H1 (cell line): ENCODE measurements around the gene CFAP97D2. TPM values are rescaled to one million over a fixed set of nuclear protein-coding genes. Genes with fewer than 3 reads are reported as not detected.

Source experiments
- CTCF ChIA-PET: fragments of 300-600 bp; sonication (Branson Sonifier 250); formaldehyde crosslinking; loops from one replicate; lab custom pipeline; 2021; ENCODE audit not compliant: partially characterized antibody; lab: Charles Lee
- POLR2A ChIA-PET: fragments of 300-600 bp; sonication (Branson Sonifier 250); formaldehyde crosslinking; loops from one replicate; lab custom pipeline; 2021; ENCODE audit warnings: inconsistent platforms; ENCODE audit not compliant: partially characterized antibody; lab: Charles Lee
- DNase-seq, 2 experiments: peaks; one replicate each; pipeline versions ENCODE4 v3.0.0 to v3.0.0-alpha.2; 2010 to 2022; ENCODE audit warnings: low spot score in 2 of 2, low read depth in 1 of 2, mixed read lengths in 1 of 2
- FAIRE-seq: peaks from 2 replicates; lab custom pipeline; 2011; peaks lifted over from hg19 to GRCh38; lab: Jason Lieb, UNC
- H2AFZ ChIP-seq: 2 replicates; pipeline ENCODE4 v1.8.1; 2012; ENCODE audit warnings: low read length, inconsistent platforms
- H2AK5ac ChIP-seq: 2 replicates; pipeline ENCODE4 v1.6.1; 2013; ENCODE audit warnings: low read depth, low read length
- H2BK120ac ChIP-seq: replicated peaks from 2 replicates; pipeline ENCODE3; 2013; ENCODE audit warnings: low read depth, low read length, inconsistent platforms
- H2BK12ac ChIP-seq: 2 replicates; pipeline ENCODE4 v1.6.1; 2013; ENCODE audit warnings: low read depth, low read length
- H2BK15ac ChIP-seq: 2 replicates; pipeline ENCODE4 v1.6.1; 2013; ENCODE audit warnings: low read length
- H2BK20ac ChIP-seq: 2 replicates; pipeline ENCODE4 v1.6.1; 2013; ENCODE audit warnings: low read length
- H2BK5ac ChIP-seq: 2 replicates; pipeline ENCODE4 v1.6.1; 2013; ENCODE audit warnings: low read depth, low read length
- H3K14ac ChIP-seq: 2 replicates; pipeline ENCODE4 v1.6.1; 2013; ENCODE audit warnings: inconsistent platforms; ENCODE audit not compliant: insufficient read length
- H3K18ac ChIP-seq: 2 replicates; pipeline ENCODE4 v1.6.1; 2013; ENCODE audit warnings: low read length; ENCODE audit errors: extremely low read depth
- H3K23ac ChIP-seq: 2 replicates; pipeline ENCODE4 v1.6.1; 2013; ENCODE audit warnings: inconsistent platforms; ENCODE audit not compliant: insufficient read length
- H3K23me2 ChIP-seq: 2 replicates; pipeline ENCODE4 v1.6.1; 2013; ENCODE audit warnings: low read depth, low read length
- H3K27ac ChIP-seq: 2 replicates; pipeline ENCODE4 v1.6.1; 2011; ENCODE audit warnings: low read depth, low read length, inconsistent platforms
- H3K27me3 ChIP-seq, 4 experiments: replicated peaks in 1 of 4; 1 replicate in 1 of 4; 2 replicates in 3 of 4; pipeline versions ENCODE4 v1.6.1 to v1.8.1; 2011 to 2013; ENCODE audit warnings: low read length in 3 of 4, mild to moderate bottlenecking in 3 of 4, inconsistent platforms in 2 of 4, mixed read lengths in 2 of 4, moderate library complexity in 1 of 4; ENCODE audit not compliant: control insufficient read depth in 3 of 4, insufficient read depth in 3 of 4; ENCODE audit errors: extremely low read depth in 1 of 4
- H3K36me3 ChIP-seq, 4 experiments: 2 replicates each; pipeline versions ENCODE4 v1.6.1 to v1.8.1; 2011 to 2013; ENCODE audit warnings: mild to moderate bottlenecking in 4 of 4, low read length in 3 of 4, moderate library complexity in 2 of 4, control low read depth in 1 of 4, inconsistent platforms in 1 of 4; ENCODE audit not compliant: insufficient read depth in 4 of 4, control insufficient read depth in 2 of 4
- H3K4ac ChIP-seq: replicated peaks from 2 replicates; pipeline ENCODE3; 2013; ENCODE audit warnings: low read length, low read depth, mixed read lengths, inconsistent platforms; ENCODE audit not compliant: insufficient read length
- H3K4me1 ChIP-seq, 4 experiments: replicated peaks in 1 of 4; 1 replicate in 1 of 4; 2 replicates in 3 of 4; pipeline versions ENCODE4 v1.6.1 to v1.8.1; 2011 to 2013; ENCODE audit warnings: low read length in 3 of 4, inconsistent platforms in 2 of 4, mixed read lengths in 1 of 4; ENCODE audit not compliant: insufficient read depth in 4 of 4, control insufficient read depth in 3 of 4
- H3K4me2 ChIP-seq, 2 experiments: 2 replicates each; pipeline versions ENCODE4 v1.6.1 to v1.8.1; 2011 to 2013; ENCODE audit warnings: low read depth in 2 of 2, low read length in 2 of 2, control low read depth in 1 of 2, inconsistent platforms in 1 of 2, mild to moderate bottlenecking in 1 of 2; ENCODE audit not compliant: insufficient read depth in 1 of 2
- H3K4me3 ChIP-seq, 4 experiments: fragments of 200-600, 300-600 bp in 1 of 4; sonication (generic), shearing (Covaris generic), sonication (Bioruptor Twin) in 1 of 4; 2 replicates each; pipeline versions ENCODE4 v1.5.1 to v1.8.1; 2011 to 2016; ENCODE audit warnings: low read length in 4 of 4, low read depth in 3 of 4, control low read depth in 2 of 4, inconsistent platforms in 2 of 4, mild to moderate bottlenecking in 2 of 4, mixed read lengths in 1 of 4, moderate library complexity in 1 of 4; ENCODE audit not compliant: insufficient read depth in 2 of 4; ENCODE audit errors: extremely low read depth in 1 of 4
- H3K56ac ChIP-seq: replicated peaks from 2 replicates; pipeline ENCODE3; 2013; ENCODE audit warnings: low read depth, mild to moderate bottlenecking, mixed read lengths, low read length, inconsistent platforms; ENCODE audit not compliant: insufficient read length
- H3K79me1 ChIP-seq: 2 replicates; pipeline ENCODE4 v1.6.1; 2013; ENCODE audit warnings: low read depth, low read length, control low read depth
- H3K79me2 ChIP-seq, 2 experiments: 2 replicates each; pipeline versions ENCODE4 v1.6.1 to v1.8.1; 2012 to 2013; ENCODE audit warnings: low read length in 2 of 2, mild to moderate bottlenecking in 2 of 2, inconsistent platforms in 1 of 2; ENCODE audit not compliant: insufficient read depth in 2 of 2, control insufficient read depth in 1 of 2
- H3K9ac ChIP-seq, 4 experiments: replicated peaks in 1 of 4; 1 replicate in 1 of 4; 2 replicates in 3 of 4; pipeline versions ENCODE4 v1.6.1 to v1.8.1; 2011 to 2013; ENCODE audit warnings: low read depth in 3 of 4, low read length in 3 of 4, control low read depth in 2 of 4, mild to moderate bottlenecking in 2 of 4, moderate library complexity in 2 of 4, inconsistent platforms in 1 of 4; ENCODE audit errors: extremely low read depth in 1 of 4
- H3K9me3 ChIP-seq, 2 experiments: 2 replicates each; pipeline versions ENCODE4 v1.6.1 to v1.8.1; 2012 to 2013; ENCODE audit warnings: mild to moderate bottlenecking in 2 of 2, moderate library complexity in 2 of 2, control low read depth in 1 of 2, inconsistent platforms in 1 of 2, low read depth in 1 of 2, low read length in 1 of 2, mixed read lengths in 1 of 2; ENCODE audit not compliant: insufficient read depth in 2 of 2
- H4K20me1 ChIP-seq, 2 experiments: replicated peaks in 1 of 2; 2 replicates each; pipeline versions ENCODE3 to v1.8.1; 2011 to 2013; ENCODE audit warnings: inconsistent platforms in 2 of 2, low read length in 2 of 2, mild to moderate bottlenecking in 1 of 2; ENCODE audit not compliant: insufficient read depth in 2 of 2, control insufficient read depth in 1 of 2
- H4K5ac ChIP-seq: 2 replicates; pipeline ENCODE4 v1.6.1; 2013; ENCODE audit warnings: low read length, low read depth, mixed read lengths, inconsistent platforms; ENCODE audit not compliant: insufficient read length
- H4K8ac ChIP-seq: 2 replicates; pipeline ENCODE4 v1.8.0; 2013; ENCODE audit warnings: mild to moderate bottlenecking, moderate library complexity, low read length, inconsistent platforms; ENCODE audit not compliant: insufficient read depth; ENCODE audit errors: extremely low read depth
- H4K91ac ChIP-seq: replicated peaks from 2 replicates; pipeline ENCODE3; 2013; ENCODE audit warnings: low read length, mixed read lengths, inconsistent platforms; ENCODE audit not compliant: insufficient read length
- BCL11A ChIP-seq, 2 experiments: IDR thresholded peaks; one replicate each; pipeline ENCODE4 v1.6.1; 2011; ENCODE audit warnings: low read depth in 2 of 2, low read length in 2 of 2, mild to moderate bottlenecking in 2 of 2
- CHD2 ChIP-seq: IDR thresholded peaks from 2 replicates; pipeline ENCODE4 v1.6.1; 2012; ENCODE audit warnings: low read length, improper control_type of control experiment
- CREB1 ChIP-seq: IDR thresholded peaks from 2 replicates; pipeline ENCODE4 v1.6.1; 2012; ENCODE audit warnings: inconsistent platforms
- CTBP2 ChIP-seq: IDR thresholded peaks from 2 replicates; pipeline ENCODE4 v1.7.0; 2011; ENCODE audit warnings: borderline replicate concordance, mild to moderate bottlenecking, moderate library complexity, mixed read lengths, low read length; ENCODE audit not compliant: insufficient read depth, insufficient read length
- CTCF ChIP-seq, 3 experiments: IDR thresholded peaks; 1 replicate in 2 of 3; 2 replicates in 1 of 3; pipeline versions ENCODE4 v1.5.1 to v1.6.1; 2011; ENCODE audit warnings: low read length in 3 of 3, mild to moderate bottlenecking in 3 of 3, inconsistent platforms in 2 of 3, low read depth in 1 of 3, moderate library complexity in 1 of 3; ENCODE audit not compliant: insufficient read depth in 1 of 3; ENCODE audit errors: control extremely low read depth in 1 of 3
- WGBS, 2 experiments: shearing (Covaris generic) in 1 of 2; methylation state at CpG; one replicate each; pipeline versions ENCODE4 v1.1.6 to v1.1.7; 2013 to 2015; ENCODE audit warnings: low lambda C conversion rate in 2 of 2, mixed read lengths in 2 of 2, inconsistent platforms in 1 of 2, low coverage in 1 of 2, missing lambda C conversion rate in 1 of 2; ENCODE audit not compliant: insufficient replicate concordance in 2 of 2, insufficient coverage in 1 of 2, insufficient read length in 1 of 2; ENCODE audit errors: extremely low coverage in 1 of 2, missing lambda C conversion rate in 1 of 2; 5-methylcytosine and 5-hydroxymethylcytosine counted together
- polyA plus RNA-seq, 7 experiments: library from polyadenylated mRNA; depleted of rRNA in 3 of 7; stranded (reverse) in 5 of 7; unstranded in 2 of 7; fragments of >200 nt in 5 of 7; fragments of 200-250 nt in 2 of 7; gene quantifications; 1 replicate in 5 of 7; 2 replicates in 1 of 7; 4 replicates in 1 of 7; pipeline versions ENCODE4 v1.2.1 to v1.2.3, GENCODE V29; 2011 to 2013; ENCODE audit warnings: missing spikeins in 2 of 7, mixed read lengths in 2 of 7
- total RNA-seq: library from RNA; stranded (reverse); fragmentation: NEBNext Ultra II Directional; extraction: Animal tissue kit (Norgen Biotek cat#: 25700); gene quantifications from 2 replicates; pipeline ENCODE4 v1.2.1, GENCODE V29; 2021

Gene CFAP97D2
- total and polyA plus RNA-seq, 2 of the 8 experiments (the other 6 are each of a cell fraction or from before 2014, with no cell fraction given) = not detected

GRCh38 chr13:114243971-114244370 is 64.9 kb downstream of the CFAP97D2 start:
- Histone ChIP-seq H2BK120ac (no peak overlapping the region), H2BK5ac (no peak overlapping the region), H3K23ac (no peak overlapping the region), H3K9ac (no peak overlapping the region), H3K18ac (no peak overlapping the region), H3K36me3 (peaks cover 27 to 95% (median 72%) of the 10 kb centered on the region in 4 experiments), H2BK12ac (no peak overlapping the region), H4K8ac (no peak overlapping the region), H3K4ac (no peak overlapping the region), H3K4me2 (no peak overlapping the region), H3K4me3 (no peak overlapping the region), H3K56ac (no peak overlapping the region), H3K23me2 (no peaks in the 10 kb centered on the region), H2AFZ (no peak overlapping the region), H3K14ac (no peak overlapping the region), H3K27me3 (no peaks in the 10 kb centered on the region), H4K5ac (no peak overlapping the region), H2BK20ac (no peak overlapping the region), H3K9me3 (no peaks in the 10 kb centered on the region), H4K20me1 (peaks cover 0 to 2% of the 10 kb centered on the region in 2 experiments), H2AK5ac (no peak overlapping the region), H3K4me1 (peaks cover 0 to 1% (median 0%) of the 10 kb centered on the region in 4 experiments; a peak in 2 of 7 replicates), H2BK15ac (no peak overlapping the region), H3K79me2 (0 out of 4 replicates have a peak, but pooled peaks cover 0 to 3% of the 10 kb centered on the region in 2 experiments), H3K27ac (no peak overlapping the region), H4K91ac (no peak overlapping the region), H3K79me1 (peaks cover 4% of the 10 kb centered on the region; the same call in 1 of the 2 replicates)
- TF ChIP-seq CHD2 = no peak
- no peak for TF ChIP-seq BCL11A (IDR thresholded peaks at IDR 0.05; ENCODE audit: low read depth in 2 of 2, low read length in 2 of 2)
- no peak for TF ChIP-seq CTCF (IDR thresholded peaks at IDR 0.05; ENCODE audit: control extremely low read depth in 1 of 3, insufficient read depth in 1 of 3, low read depth in 1 of 3, low read length in 3 of 3)
- no peak for TF ChIP-seq CTBP2
- TF ChIP-seq CREB1 = no peak
- DNase-seq (no peak), FAIRE-seq (no peak)
- POLR2A ChIA-PET = interaction anchor here (0.6 to 2.5 kb wide), 4 partner anchors 12 to 88 kb away, joined by 3 to 11 read pairs (median 5); no protein-coding TSS in a partner anchor
- 94% methylated on average over 3 of the region's 3 CpGs; no CpG with 5 or more reads in 1 of the 2 experiments for WGBS, 2 experiments
- CTCF ChIA-PET = no interaction called here
